Erythroblast (primary cell): Measurements from ENCODE around the gene USP8.

Experiments used
- GATA1 ChIP-seq: IDR thresholded peaks from 2 replicates; pipeline ENCODE4 v1.6.1; 2011; ENCODE audit warnings: low read depth, mild to moderate bottlenecking, control low read depth, low read length, moderate library complexity
- POLR2A ChIP-seq: IDR thresholded peaks from 2 replicates; pipeline ENCODE4 v1.6.1; 2011; ENCODE audit warnings: mild to moderate bottlenecking, low read length

GRCh38 chr15:50435772-50436171 lies 11.6 kb downstream of the USP8 start:
- no peak for TF ChIP-seq POLR2A
- TF ChIP-seq GATA1 = no peak
